ENCODE measurements around the gene LSM2. TPM values are rescaled to one million over a fixed set of nuclear protein-coding genes. Genes with fewer than 3 reads are reported as not detected.

The LSM2 gene
- total RNA-seq, 1 donor from 2014 or later = 89.0 TPM

DNA sequence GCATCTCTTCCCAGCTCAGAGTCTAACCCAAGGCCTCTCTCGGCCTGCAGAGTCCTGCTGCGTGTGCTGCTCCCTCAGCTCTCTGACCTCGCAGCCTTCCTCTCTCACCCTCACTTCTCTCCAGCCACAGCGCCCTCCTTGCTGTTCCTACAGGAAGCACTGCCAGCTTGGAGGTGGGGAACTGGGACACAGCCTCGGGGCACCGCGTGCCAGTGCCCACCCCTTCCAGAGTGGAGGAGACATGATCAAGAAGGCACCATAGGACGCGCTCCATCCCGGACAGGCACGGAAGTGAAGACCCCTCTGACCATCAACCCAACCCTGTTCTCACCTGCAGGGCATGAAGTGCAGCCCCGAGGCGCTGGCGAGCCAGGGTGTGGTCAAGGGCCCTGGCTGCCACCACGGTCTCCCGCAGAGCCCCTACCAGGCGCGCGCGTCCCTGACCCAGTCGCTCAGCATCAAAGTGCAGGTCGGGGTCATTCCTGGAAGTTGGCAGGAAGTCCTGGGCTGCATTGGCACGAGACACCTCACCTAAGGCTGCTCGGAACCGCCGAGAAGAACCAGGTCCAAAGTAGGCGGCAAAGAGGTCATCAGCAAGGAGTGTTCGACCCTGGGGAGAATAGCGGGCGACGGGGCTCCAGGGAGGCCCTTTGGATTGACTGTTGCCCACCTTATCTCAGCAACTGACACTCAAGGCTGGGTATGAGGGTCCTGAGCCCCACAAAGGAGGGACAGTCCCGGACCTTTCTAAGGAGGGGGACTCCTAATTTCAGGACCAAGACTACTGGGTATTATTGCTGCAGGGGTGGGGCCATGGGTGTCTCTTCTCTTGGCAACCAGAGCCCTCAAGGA is 30.9 kb downstream of the LSM2 start:
- TF ChIP-seq, protein P1, sequence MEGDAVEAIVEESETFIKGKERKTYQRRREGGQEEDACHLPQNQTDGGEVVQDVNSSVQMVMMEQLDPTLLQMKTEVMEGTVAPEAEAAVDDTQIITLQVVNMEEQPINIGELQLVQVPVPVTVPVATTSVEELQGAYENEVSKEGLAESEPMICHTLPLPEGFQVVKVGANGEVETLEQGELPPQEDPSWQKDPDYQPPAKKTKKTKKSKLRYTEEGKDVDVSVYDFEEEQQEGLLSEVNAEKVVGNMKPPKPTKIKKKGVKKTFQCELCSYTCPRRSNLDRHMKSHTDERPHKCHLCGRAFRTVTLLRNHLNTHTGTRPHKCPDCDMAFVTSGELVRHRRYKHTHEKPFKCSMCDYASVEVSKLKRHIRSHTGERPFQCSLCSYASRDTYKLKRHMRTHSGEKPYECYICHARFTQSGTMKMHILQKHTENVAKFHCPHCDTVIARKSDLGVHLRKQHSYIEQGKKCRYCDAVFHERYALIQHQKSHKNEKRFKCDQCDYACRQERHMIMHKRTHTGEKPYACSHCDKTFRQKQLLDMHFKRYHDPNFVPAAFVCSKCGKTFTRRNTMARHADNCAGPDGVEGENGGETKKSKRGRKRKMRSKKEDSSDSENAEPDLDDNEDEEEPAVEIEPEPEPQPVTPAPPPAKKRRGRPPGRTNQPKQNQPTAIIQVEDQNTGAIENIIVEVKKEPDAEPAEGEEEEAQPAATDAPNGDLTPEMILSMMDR (IDR thresholded peaks at IDR 0.05; ENCODE audit: insufficient read depth, low read length, poor library complexity, severe bottlenecking) = no peak
- Histone ChIP-seq H3K4me3 (ENCODE audit: low read depth, low read length) (no peak overlapping the region), H3K36me3 (ENCODE audit: control insufficient read depth, insufficient read depth, low read length) (peaks cover 2% of the 10 kb centered on the region), H3K27me3 (ENCODE audit: control insufficient read depth, insufficient read depth, low read length) (no peaks in the 10 kb centered on the region)
- no peak for DNase-seq (ENCODE audit: low read depth)

DNA sequence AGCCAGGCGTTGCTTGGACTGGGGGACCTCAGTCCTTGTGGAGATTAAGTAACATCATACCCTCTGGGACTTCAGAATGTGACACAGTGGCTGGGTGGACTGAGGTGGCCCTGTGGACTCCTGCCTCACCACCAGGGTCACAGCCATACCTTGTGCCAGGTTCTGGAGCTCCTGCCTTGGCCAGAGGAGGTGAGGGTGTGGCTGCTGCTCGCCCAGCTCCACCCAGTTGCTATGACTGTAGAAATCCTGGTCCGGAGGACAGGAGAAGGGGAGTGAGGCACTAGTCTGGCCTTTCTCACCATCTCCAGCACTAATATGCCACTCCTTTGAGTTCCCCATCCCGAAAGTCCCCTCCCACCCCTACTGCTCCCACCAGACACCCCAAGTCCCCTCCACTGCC is 31.6 kb downstream of the LSM2 start:
- DNase-seq (ENCODE audit: low read depth) = no peak
- Histone ChIP-seq H3K4me3 (ENCODE audit: low read depth, low read length) (no peak overlapping the region), H3K36me3 (ENCODE audit: control insufficient read depth, insufficient read depth, low read length) (peaks cover 2% of the 10 kb centered on the region), H3K27me3 (ENCODE audit: control insufficient read depth, insufficient read depth, low read length) (no peaks in the 10 kb centered on the region)
- TF ChIP-seq, protein P1 (IDR thresholded peaks at IDR 0.05; ENCODE audit: insufficient read depth, low read length, poor library complexity, severe bottlenecking) = no peak

- H3K36me3 ChIP-seq (ENCODE audit: control insufficient read depth, insufficient read depth, low read length) = no peaks in the 10 kb centered on the region
- H3K27me3 ChIP-seq (ENCODE audit: control insufficient read depth, insufficient read depth, low read length) = no peaks in the 10 kb centered on the region
- no peak for DNase-seq (ENCODE audit: low read depth)
- H3K4me3 ChIP-seq (ENCODE audit: low read depth, low read length) = no peak overlapping the region
- TF ChIP-seq, protein P1 (IDR thresholded peaks at IDR 0.05; ENCODE audit: insufficient read depth, low read length, poor library complexity, severe bottlenecking) = no peak
These were observed 34.8 kb downstream of the LSM2 start for GRCh38 chr6:31771992-31772358.

DNA sequence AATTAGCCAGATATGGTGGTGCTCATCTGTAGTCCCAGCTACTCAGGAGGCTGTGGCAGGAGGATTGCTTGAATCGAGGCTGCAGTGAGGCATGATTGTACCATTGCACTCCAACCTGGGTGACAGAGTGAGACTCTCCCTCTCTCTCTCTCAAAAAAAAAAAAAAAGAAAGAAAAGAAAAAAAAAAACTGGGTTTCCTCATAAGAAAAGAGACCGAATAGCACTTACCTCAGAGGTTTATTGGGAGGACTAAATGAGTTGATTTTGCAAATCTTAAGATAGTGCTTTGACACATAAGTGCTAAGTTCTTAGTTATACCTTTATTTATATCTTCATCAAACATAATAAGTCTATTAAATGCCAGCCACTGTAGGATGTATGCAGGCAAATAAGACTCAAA is 35.9 kb downstream of the LSM2 start:
- Histone ChIP-seq H3K27me3 (ENCODE audit: control insufficient read depth, insufficient read depth, low read length) (no peaks in the 10 kb centered on the region), H3K36me3 (ENCODE audit: control insufficient read depth, insufficient read depth, low read length) (no peaks in the 10 kb centered on the region), H3K4me3 (ENCODE audit: low read depth, low read length) (no peak overlapping the region)
- TF ChIP-seq, protein P1 (IDR thresholded peaks at IDR 0.05; ENCODE audit: insufficient read depth, low read length, poor library complexity, severe bottlenecking) = no peak
- DNase-seq (ENCODE audit: low read depth) = no peak

GRCh38 chr6:31769684-31770371 is 36.9 kb downstream of the LSM2 start:
- Histone ChIP-seq H3K4me3 (ENCODE audit: low read depth, low read length) (no peak overlapping the region), H3K27me3 (ENCODE audit: control insufficient read depth, insufficient read depth, low read length) (no peaks in the 10 kb centered on the region), H3K36me3 (ENCODE audit: control insufficient read depth, insufficient read depth, low read length) (no peaks in the 10 kb centered on the region)
- TF ChIP-seq, protein P1 (IDR thresholded peaks at IDR 0.05; ENCODE audit: insufficient read depth, low read length, poor library complexity, severe bottlenecking) = peak; percentile 84
- no peak for DNase-seq (ENCODE audit: low read depth)

Measured in kidney epithelial cell (primary cell).